OCI-LY7 (cell line): ENCODE data around the gene ENOSF1. TPM values are rescaled to one million over a fixed set of nuclear protein-coding genes. Genes with fewer than 3 reads are reported as not detected.
"Not testable (repeated sequence)": the region's sequence is repeated elsewhere in the genome, so short reads cannot be mapped to it uniquely, and the experiment has no call there.

Experiments
- BruUV-seq: library from RNA; stranded (reverse); fragments of 400-500 nt; replicated peaks from 2 replicates; lab custom pipeline; 2021; lab: Mats Ljungman, UMichigan
- CTCF ChIA-PET: fragments of 300-600 bp; sonication (Branson Sonifier 250); formaldehyde crosslinking; loops from one replicate; lab custom pipeline; 2022; ENCODE audit warnings: antibody characterized with exemption; ENCODE audit not compliant: unreplicated experiment; lab: Charles Lee
- POLR2A ChIA-PET: fragments of 300-600 bp; sonication (Branson Sonifier 250); formaldehyde crosslinking; loops from one replicate; lab custom pipeline; 2022; ENCODE audit warnings: antibody characterized with exemption; lab: Charles Lee
- DNase-seq: peaks from one replicate; pipeline ENCODE4 v3.0.0-alpha.2; 2015; ENCODE audit warnings: low spot score
- H2AFZ ChIP-seq: fragments of 200-600 bp; sonication (generic), shearing (Covaris generic); 2 replicates; pipeline ENCODE4 v1.6.1; 2014; ENCODE audit warnings: mild to moderate bottlenecking, antibody characterized with exemption, low read length, moderate library complexity
- H3K27ac ChIP-seq: fragments of 200-600 bp; sonication (generic); 2 replicates; pipeline ENCODE4 v1.5.1; 2014; ENCODE audit warnings: mixed run types, low read depth, mild to moderate bottlenecking, moderate library complexity, low read length, inconsistent platforms; ENCODE audit not compliant: poor library complexity, severe bottlenecking
- H3K36me3 ChIP-seq: fragments of 200-600 bp; sonication (generic); 2 replicates; pipeline ENCODE4 v1.6.1; 2014; ENCODE audit warnings: mild to moderate bottlenecking, antibody characterized with exemption, low read length, moderate library complexity, mixed read lengths; ENCODE audit not compliant: insufficient read depth
- H3K4me1 ChIP-seq: fragments of 200-600 bp; sonication (generic); 2 replicates; pipeline ENCODE4 v1.5.1; 2014; ENCODE audit warnings: mild to moderate bottlenecking, low read length; ENCODE audit not compliant: insufficient read depth, poor library complexity, severe bottlenecking
- H3K4me2 ChIP-seq: fragments of 200-600 bp; sonication (generic); 2 replicates; pipeline ENCODE4 v1.6.1; 2014; ENCODE audit warnings: mild to moderate bottlenecking, low read length
- H3K4me3 ChIP-seq: fragments of 200-600 bp; sonication (generic); 2 replicates; pipeline ENCODE4 v1.5.1; 2014; ENCODE audit warnings: mild to moderate bottlenecking, low read depth, low read length; ENCODE audit not compliant: poor library complexity, severe bottlenecking
- H3K79me2 ChIP-seq: fragments of 200-600 bp; sonication (generic); 2 replicates; pipeline ENCODE4 v1.6.1; 2016; ENCODE audit warnings: low read depth, mild to moderate bottlenecking, low read length, moderate library complexity, mixed read lengths; ENCODE audit not compliant: insufficient read depth
- H3K9me2 ChIP-seq: fragments of 200-600 bp; sonication (generic); 2 replicates; pipeline ENCODE4 v1.6.1; 2016; ENCODE audit warnings: mild to moderate bottlenecking, low read length, mixed read lengths; ENCODE audit not compliant: insufficient read depth
- H3K9me3 ChIP-seq: fragments of 200-600 bp; sonication (generic); 2 replicates; pipeline ENCODE4 v1.6.1; 2014; ENCODE audit warnings: mild to moderate bottlenecking, mixed run types, low read length, mixed read lengths
- H4K20me1 ChIP-seq: fragments of 200-600 bp; sonication (generic); 2 replicates; pipeline ENCODE4 v1.6.1; 2014; ENCODE audit warnings: mild to moderate bottlenecking, antibody characterized with exemption, low read length, moderate library complexity, mixed read lengths; ENCODE audit not compliant: insufficient read depth
- EZH2phosphoT487 ChIP-seq: fragments of 200-600 bp; sonication (generic); IDR thresholded peaks from 2 replicates; pipeline ENCODE4 v1.6.1; 2018; ENCODE audit warnings: low read depth, borderline replicate concordance, mild to moderate bottlenecking, mixed run types, antibody characterized with exemption, low read length, moderate library complexity, mixed read lengths
- intact Hi-C: fragments of 100-400 bp; cut with micrococcal nuclease; formaldehyde crosslinking; loops from one replicate; pipeline ENCODE4 v1.10.0; 2022; ENCODE audit not compliant: unreplicated experiment
- total RNA-seq, 2 experiments: library from RNA; depleted of rRNA in 1 of 2; stranded (reverse); fragments of >200 nt in 1 of 2; shearing (Covaris generic) in 1 of 2; gene quantifications; 2 replicates each; pipeline ENCODE4 v1.2.3, GENCODE V29; 2014 to 2022
- TF ChIP-seq, protein P1 (sequence below): fragments of 200-600 bp; sonication (generic); conservative IDR thresholded peaks from 2 replicates; pipeline ENCODE4 v1.5.1; 2014; ENCODE audit warnings: mild to moderate bottlenecking, antibody characterized with exemption, low read length, moderate library complexity, mixed read lengths

ENOSF1 gene
- total RNA-seq, 2 experiments from 2014 or later: 40.1 to 44.0 TPM

DNA sequence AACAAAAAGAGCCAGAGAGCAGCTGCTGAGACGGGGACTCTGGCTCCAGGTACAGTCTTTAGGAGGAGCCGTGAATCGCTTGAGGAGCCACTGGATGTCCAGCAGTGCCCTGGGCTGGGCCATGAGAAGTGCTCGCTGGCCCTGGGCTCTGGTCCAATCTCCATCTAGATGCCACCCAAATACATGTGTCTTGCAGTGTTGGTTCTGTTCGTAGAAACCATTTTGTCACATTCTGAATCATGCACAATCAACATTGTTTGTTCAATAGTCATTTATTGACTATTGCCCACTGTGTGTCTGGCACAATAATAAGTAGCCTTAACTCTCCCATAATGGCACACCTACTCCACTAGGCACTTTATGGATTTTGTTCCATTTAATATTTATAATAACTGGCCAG, 28.9 kb downstream of the ENOSF1 start:
- Histone ChIP-seq H4K20me1 (no peaks in the 10 kb centered on the region), H3K4me3 (no peak overlapping the region), H3K27ac (no peak overlapping the region), H3K4me1 (no peaks in the 10 kb centered on the region), H3K4me2 (no peak overlapping the region), H3K79me2 (no peaks in the 10 kb centered on the region), H2AFZ (no peak overlapping the region), H3K9me3 (no peaks in the 10 kb centered on the region), H3K9me2 (no peaks in the 10 kb centered on the region), H3K36me3 (peaks cover 5% of the 10 kb centered on the region)
- intact Hi-C loops: no loop called here
- no TSS peak for BruUV-seq
- no peak for DNase-seq
- CTCF ChIA-PET: no interaction called here
- POLR2A ChIA-PET: no interaction called here
- TF ChIP-seq, protein P1, sequence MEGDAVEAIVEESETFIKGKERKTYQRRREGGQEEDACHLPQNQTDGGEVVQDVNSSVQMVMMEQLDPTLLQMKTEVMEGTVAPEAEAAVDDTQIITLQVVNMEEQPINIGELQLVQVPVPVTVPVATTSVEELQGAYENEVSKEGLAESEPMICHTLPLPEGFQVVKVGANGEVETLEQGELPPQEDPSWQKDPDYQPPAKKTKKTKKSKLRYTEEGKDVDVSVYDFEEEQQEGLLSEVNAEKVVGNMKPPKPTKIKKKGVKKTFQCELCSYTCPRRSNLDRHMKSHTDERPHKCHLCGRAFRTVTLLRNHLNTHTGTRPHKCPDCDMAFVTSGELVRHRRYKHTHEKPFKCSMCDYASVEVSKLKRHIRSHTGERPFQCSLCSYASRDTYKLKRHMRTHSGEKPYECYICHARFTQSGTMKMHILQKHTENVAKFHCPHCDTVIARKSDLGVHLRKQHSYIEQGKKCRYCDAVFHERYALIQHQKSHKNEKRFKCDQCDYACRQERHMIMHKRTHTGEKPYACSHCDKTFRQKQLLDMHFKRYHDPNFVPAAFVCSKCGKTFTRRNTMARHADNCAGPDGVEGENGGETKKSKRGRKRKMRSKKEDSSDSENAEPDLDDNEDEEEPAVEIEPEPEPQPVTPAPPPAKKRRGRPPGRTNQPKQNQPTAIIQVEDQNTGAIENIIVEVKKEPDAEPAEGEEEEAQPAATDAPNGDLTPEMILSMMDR: no peak
- no peak for TF ChIP-seq EZH2phosphoT487

DNA sequence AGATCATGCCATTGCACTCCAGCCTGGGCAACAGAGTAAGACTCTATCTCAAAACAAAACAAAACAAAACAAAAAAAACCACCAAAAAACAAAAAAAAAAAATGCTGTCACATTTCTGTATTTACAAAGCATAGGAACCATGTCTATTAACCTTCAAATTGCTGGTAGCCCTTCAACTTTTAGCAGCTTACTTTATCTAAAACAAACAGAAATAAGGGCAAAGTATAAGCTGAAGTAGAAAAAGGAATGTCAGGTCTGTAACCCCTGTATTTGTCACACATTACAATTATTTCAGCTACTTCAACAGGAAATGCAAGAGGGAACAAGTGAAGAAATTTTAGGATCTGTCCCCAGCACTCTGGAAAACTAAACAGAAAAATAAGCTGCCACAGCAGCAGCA, 29.6 kb downstream of the ENOSF1 start:
- no peak for DNase-seq
- Histone ChIP-seq H3K79me2 (no peaks in the 10 kb centered on the region), H3K4me1 (no peaks in the 10 kb centered on the region), H3K4me2 (no peak overlapping the region), H3K27ac (no peak overlapping the region), H2AFZ (no peak overlapping the region), H3K4me3 (no peak overlapping the region), H3K9me2 (no peaks in the 10 kb centered on the region), H3K9me3 (no peaks in the 10 kb centered on the region), H4K20me1 (no peaks in the 10 kb centered on the region), H3K36me3 (peaks cover 12% of the 10 kb centered on the region)
- TF ChIP-seq EZH2phosphoT487: no peak
- TF ChIP-seq, protein P1: no peak
- BruUV-seq: no TSS peak
- ChIA-PET POLR2A (no interaction called here), CTCF (no interaction called here)
- intact Hi-C loops: no loop called here

DNA sequence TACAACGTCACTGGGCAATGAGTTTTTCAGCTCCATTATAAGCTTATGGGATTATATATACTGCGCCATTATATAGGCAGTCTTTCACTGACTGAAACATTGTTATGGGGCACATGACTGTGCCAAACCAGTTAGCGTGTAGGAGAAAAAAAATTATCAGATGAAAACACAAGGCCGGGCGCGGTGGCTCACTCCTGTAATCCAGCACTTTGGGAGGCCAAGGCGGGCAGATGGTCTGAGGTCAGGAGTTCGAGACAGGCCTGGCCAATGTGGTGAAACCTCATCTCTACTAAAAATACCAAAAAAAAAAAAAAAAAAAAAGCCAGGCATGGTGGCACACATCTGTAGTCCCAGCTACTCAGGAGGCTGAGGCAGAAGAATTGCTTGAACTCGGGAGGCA, 30.0 kb downstream of the ENOSF1 start:
- H3K27ac ChIP-seq, H3K4me3 ChIP-seq, BruUV-seq, intact Hi-C loops, H3K4me2 ChIP-seq, H3K4me1 ChIP-seq, H3K79me2 ChIP-seq, H3K9me3 ChIP-seq, H2AFZ ChIP-seq, H4K20me1 ChIP-seq, CTCF ChIA-PET, H3K9me2 ChIP-seq, POLR2A ChIA-PET, DNase-seq: not testable (repeated sequence)
- peaks cover 16% of the 10 kb centered on the region for H3K36me3 ChIP-seq
